OCI-LY7 (cell line): ENCODE results near the gene IGF2BP2.

Source experiments
- EZH2phosphoT487 ChIP-seq: fragments of 200-600 bp; sonication (generic); IDR thresholded peaks from 2 replicates; pipeline ENCODE4 v1.6.1; 2018; ENCODE audit warnings: low read depth, borderline replicate concordance, mild to moderate bottlenecking, mixed run types, antibody characterized with exemption, low read length, moderate library complexity, mixed read lengths
- TF ChIP-seq, protein P1 (sequence below): fragments of 200-600 bp; sonication (generic); conservative IDR thresholded peaks from 2 replicates; pipeline ENCODE4 v1.5.1; 2014; ENCODE audit warnings: mild to moderate bottlenecking, antibody characterized with exemption, low read length, moderate library complexity, mixed read lengths

DNA sequence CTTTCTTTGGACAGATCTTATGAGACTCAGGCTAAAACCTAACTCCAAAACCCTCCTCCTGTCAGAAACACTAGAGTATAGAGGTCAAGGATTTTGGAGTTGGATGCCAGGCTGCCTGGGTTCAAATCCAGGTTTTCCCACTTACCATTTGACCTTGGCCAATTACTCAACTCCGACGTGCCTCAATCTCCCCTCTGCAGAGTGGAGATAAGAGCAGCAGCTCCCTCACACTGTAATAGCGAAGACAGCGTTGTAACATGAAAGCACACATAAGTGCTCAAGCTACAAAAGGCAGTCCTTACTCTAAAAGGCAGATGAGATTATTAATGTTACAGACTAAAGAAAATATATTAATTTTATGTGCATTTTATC, 90.1 kb downstream of the IGF2BP2 start:
- TF ChIP-seq, protein P1, sequence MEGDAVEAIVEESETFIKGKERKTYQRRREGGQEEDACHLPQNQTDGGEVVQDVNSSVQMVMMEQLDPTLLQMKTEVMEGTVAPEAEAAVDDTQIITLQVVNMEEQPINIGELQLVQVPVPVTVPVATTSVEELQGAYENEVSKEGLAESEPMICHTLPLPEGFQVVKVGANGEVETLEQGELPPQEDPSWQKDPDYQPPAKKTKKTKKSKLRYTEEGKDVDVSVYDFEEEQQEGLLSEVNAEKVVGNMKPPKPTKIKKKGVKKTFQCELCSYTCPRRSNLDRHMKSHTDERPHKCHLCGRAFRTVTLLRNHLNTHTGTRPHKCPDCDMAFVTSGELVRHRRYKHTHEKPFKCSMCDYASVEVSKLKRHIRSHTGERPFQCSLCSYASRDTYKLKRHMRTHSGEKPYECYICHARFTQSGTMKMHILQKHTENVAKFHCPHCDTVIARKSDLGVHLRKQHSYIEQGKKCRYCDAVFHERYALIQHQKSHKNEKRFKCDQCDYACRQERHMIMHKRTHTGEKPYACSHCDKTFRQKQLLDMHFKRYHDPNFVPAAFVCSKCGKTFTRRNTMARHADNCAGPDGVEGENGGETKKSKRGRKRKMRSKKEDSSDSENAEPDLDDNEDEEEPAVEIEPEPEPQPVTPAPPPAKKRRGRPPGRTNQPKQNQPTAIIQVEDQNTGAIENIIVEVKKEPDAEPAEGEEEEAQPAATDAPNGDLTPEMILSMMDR: no peak
- TF ChIP-seq EZH2phosphoT487: no peak
